Liver (tissue), 9 donors: ENCODE results near the gene SEZ6. TPM values are rescaled to one million over a fixed set of nuclear protein-coding genes. Genes with fewer than 3 reads are reported as not detected.

Experiments
- DNase-seq: peaks from one replicate; pipeline ENCODE4 v3.0.0-alpha.2; 2017; ENCODE audit warnings: low spot score
- H3K27ac ChIP-seq, 2 donors: one replicate each; pipeline ENCODE4 v1.7.0; 2013; ENCODE audit warnings: inconsistent platforms in 2 of 2, low read length in 2 of 2, control low read depth in 1 of 2, low read depth in 1 of 2, mild to moderate bottlenecking in 1 of 2
- H3K27me3 ChIP-seq, 4 donors: one replicate each; pipeline versions ENCODE4 v1.6.1 to v1.7.0; 2013; ENCODE audit warnings: low read length in 3 of 4, inconsistent platforms in 1 of 4, mild to moderate bottlenecking in 1 of 4, moderate library complexity in 1 of 4; ENCODE audit not compliant: control insufficient read depth in 4 of 4, insufficient read depth in 4 of 4
- H3K36me3 ChIP-seq, 4 donors: one replicate each; pipeline versions ENCODE4 v1.6.1 to v1.7.0; 2013; ENCODE audit warnings: low read length in 3 of 4, mild to moderate bottlenecking in 3 of 4, low read depth in 1 of 4, moderate library complexity in 1 of 4; ENCODE audit not compliant: control insufficient read depth in 4 of 4, insufficient read depth in 3 of 4
- H3K4me1 ChIP-seq, 4 donors: one replicate each; pipeline versions ENCODE4 v1.6.1 to v1.7.0; 2013; ENCODE audit warnings: low read length in 3 of 4, mild to moderate bottlenecking in 3 of 4, moderate library complexity in 1 of 4; ENCODE audit not compliant: control insufficient read depth in 4 of 4, insufficient read depth in 4 of 4
- H3K4me3 ChIP-seq, 3 donors: one replicate each; pipeline versions ENCODE4 v1.6.1 to v1.7.0; 2013; ENCODE audit warnings: low read length in 3 of 3, control low read depth in 1 of 3, low read depth in 1 of 3, mild to moderate bottlenecking in 1 of 3
- H3K9ac ChIP-seq, 2 donors: one replicate each; pipeline ENCODE4 v1.7.0; 2013; ENCODE audit warnings: low read length in 2 of 2, mild to moderate bottlenecking in 2 of 2, moderate library complexity in 2 of 2, control low read depth in 1 of 2, low read depth in 1 of 2
- H3K9me3 ChIP-seq, 4 donors: one replicate each; pipeline versions ENCODE4 v1.6.1 to v1.7.0; 2013; ENCODE audit warnings: low read length in 3 of 4; ENCODE audit not compliant: control insufficient read depth in 4 of 4
- EGR1 ChIP-seq, 2 donors: IDR thresholded peaks; 2 replicates each; pipeline ENCODE4 v1.6.1; 2016 to 2018; ENCODE audit warnings: antibody characterized with exemption in 2 of 2, low read depth in 2 of 2
- FOXA1 ChIP-seq: IDR thresholded peaks from 2 replicates; pipeline ENCODE4 v1.6.1; 2016; ENCODE audit warnings: antibody characterized with exemption
- FOXA2 ChIP-seq: IDR thresholded peaks from 2 replicates; pipeline ENCODE4 v1.6.1; 2016; ENCODE audit warnings: antibody characterized with exemption
- GABPA ChIP-seq, 2 donors: IDR thresholded peaks in 1 of 2; conservative IDR thresholded peaks in 1 of 2; 2 replicates each; pipeline ENCODE4 v1.6.1; 2016; ENCODE audit warnings: antibody characterized with exemption in 2 of 2, mild to moderate bottlenecking in 1 of 2, moderate library complexity in 1 of 2
- HNF4A ChIP-seq, 2 donors: conservative IDR thresholded peaks; 2 replicates each; pipeline ENCODE4 v1.6.1; 2016; ENCODE audit warnings: antibody characterized with exemption in 2 of 2, mild to moderate bottlenecking in 2 of 2
- HNF4G ChIP-seq: IDR thresholded peaks from 2 replicates; pipeline ENCODE4 v1.6.1; 2016; ENCODE audit warnings: antibody characterized with exemption
- JUND ChIP-seq, 2 donors: IDR thresholded peaks; 2 replicates each; pipeline ENCODE4 v1.6.1; 2016; ENCODE audit warnings: antibody characterized with exemption in 2 of 2
- NR2F2 ChIP-seq: IDR thresholded peaks from 2 replicates; pipeline ENCODE4 v1.6.1; 2016; ENCODE audit warnings: antibody characterized with exemption
- RAD21 ChIP-seq, 2 donors: IDR thresholded peaks; 2 replicates each; pipeline ENCODE4 v1.6.1; 2016; ENCODE audit warnings: antibody characterized with exemption in 2 of 2, mild to moderate bottlenecking in 2 of 2
- RXRA ChIP-seq, 2 donors: IDR thresholded peaks; 2 replicates each; pipeline ENCODE4 v1.6.1; 2017 to 2018; ENCODE audit warnings: antibody characterized with exemption in 2 of 2, mild to moderate bottlenecking in 1 of 2
- SP1 ChIP-seq: IDR thresholded peaks from 2 replicates; pipeline ENCODE4 v1.6.1; 2018; ENCODE audit warnings: antibody characterized with exemption, mild to moderate bottlenecking
- TAF1 ChIP-seq: conservative IDR thresholded peaks from 2 replicates; pipeline ENCODE4 v1.6.1; 2016; ENCODE audit warnings: antibody characterized with exemption, mild to moderate bottlenecking
- YY1 ChIP-seq: IDR thresholded peaks from 2 replicates; pipeline ENCODE4 v1.6.1; 2016; ENCODE audit warnings: antibody characterized with exemption, mild to moderate bottlenecking
- WGBS: extraction: QIAGEN DNeasy Blood & Tissue Kit; methylation state at CpG from one replicate; pipeline ENCODE4 v1.1.7; 2013; 5-methylcytosine and 5-hydroxymethylcytosine counted together
- polyA plus RNA-seq, 2 donors: library from polyadenylated mRNA; stranded (reverse) in 1 of 2; unstranded in 1 of 2; fragments of 200-250 nt in 1 of 2; fragments of >200 nt in 1 of 2; fragmentation: Nextera tagmentation in 1 of 2; extraction: Ambion mirVana in 1 of 2; gene quantifications; one replicate each; pipeline versions ENCODE4 v1.2.1 to v1.2.3, GENCODE V29; 2013 to 2015
- total RNA-seq, 2 donors: library from RNA; depleted of rRNA; stranded (reverse); fragments of >200 nt; gene quantifications; one replicate each; pipeline ENCODE4 v1.2.3, GENCODE V29; 2014
- TF ChIP-seq, protein P1 (sequence below): IDR thresholded peaks from 2 replicates; pipeline ENCODE4 v1.6.1; 2016; ENCODE audit warnings: antibody characterized with exemption
- TF ChIP-seq, protein P2 (sequence below): IDR thresholded peaks from 2 replicates; pipeline ENCODE4 v1.6.1; 2016; ENCODE audit warnings: antibody characterized with exemption
- TF ChIP-seq, protein P3 (sequence below): fragments of 150-350 bp; IDR thresholded peaks from 2 replicates; pipeline ENCODE4 v1.5.1; 2017; ENCODE audit warnings: improper control_type of control experiment, low read depth, low read length; ENCODE audit not compliant: missing input control
- TF ChIP-seq, protein P4 (sequence below): IDR thresholded peaks from 2 replicates; pipeline ENCODE4 v1.6.1; 2016; ENCODE audit warnings: antibody characterized with exemption, mild to moderate bottlenecking
- TF ChIP-seq, protein P5 (sequence below): IDR thresholded peaks from 2 replicates; pipeline ENCODE4 v1.6.1; 2016; ENCODE audit warnings: antibody characterized with exemption
- donor health status: healthy.
- donor health status: healthy.
- donor health status: healthy.
- donor health status: healthy.
- donor health status: healthy.

Gene SEZ6
- total and polyA plus RNA-seq, 4 donors, result 0.39 TPM; not detected in 3

DNA sequence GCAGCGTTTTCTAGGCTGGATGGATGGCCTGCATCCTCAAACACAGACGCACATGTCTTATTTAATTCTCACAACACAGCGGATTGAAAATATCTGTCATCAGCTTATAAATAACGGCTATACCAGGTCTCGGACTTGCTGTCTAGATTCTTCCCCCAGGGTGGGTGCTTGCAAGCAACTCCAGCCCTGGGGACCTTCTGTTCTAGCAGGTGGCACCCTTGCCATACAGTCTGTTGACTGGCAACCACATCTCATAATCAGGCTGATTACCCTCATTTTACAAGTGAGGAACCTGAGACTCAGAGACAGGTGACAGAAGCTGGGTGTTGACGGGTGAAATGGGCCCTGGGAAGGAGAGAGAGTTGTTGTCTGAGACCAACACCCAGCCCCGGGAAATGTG, 16.2 kb upstream of the SEZ6 start:
- Histone ChIP-seq H3K4me3 (no peak overlapping the region), H3K27me3 (no peaks in the 10 kb centered on the region), H3K4me1 (peaks cover 0 to 8% (median 2%) of the 10 kb centered on the region in 4 donors), H3K9ac (no peak overlapping the region), H3K27ac (no peak overlapping the region), H3K9me3 (no peaks in the 10 kb centered on the region), H3K36me3 (no peaks in the 10 kb centered on the region)
- DNase-seq, result no peak
- 92% methylated on average over 7 of the region's 7 CpGs for WGBS
- TF ChIP-seq FOXA1 (no peak), HNF4A (conservative IDR thresholded peaks at IDR 0.05) (no peak), TAF1 (no peak), YY1 (no peak), SP1 (no peak), FOXA2 (no peak), EGR1 (IDR thresholded peaks at IDR 0.05; ENCODE audit: low read depth in 2 of 2) (no peak), NR2F2 (no peak), JUND (IDR thresholded peaks at IDR 0.05) (no peak), RAD21 (IDR thresholded peaks at IDR 0.05) (no peak), HNF4G (no peak)
- TF ChIP-seq, protein P1, sequence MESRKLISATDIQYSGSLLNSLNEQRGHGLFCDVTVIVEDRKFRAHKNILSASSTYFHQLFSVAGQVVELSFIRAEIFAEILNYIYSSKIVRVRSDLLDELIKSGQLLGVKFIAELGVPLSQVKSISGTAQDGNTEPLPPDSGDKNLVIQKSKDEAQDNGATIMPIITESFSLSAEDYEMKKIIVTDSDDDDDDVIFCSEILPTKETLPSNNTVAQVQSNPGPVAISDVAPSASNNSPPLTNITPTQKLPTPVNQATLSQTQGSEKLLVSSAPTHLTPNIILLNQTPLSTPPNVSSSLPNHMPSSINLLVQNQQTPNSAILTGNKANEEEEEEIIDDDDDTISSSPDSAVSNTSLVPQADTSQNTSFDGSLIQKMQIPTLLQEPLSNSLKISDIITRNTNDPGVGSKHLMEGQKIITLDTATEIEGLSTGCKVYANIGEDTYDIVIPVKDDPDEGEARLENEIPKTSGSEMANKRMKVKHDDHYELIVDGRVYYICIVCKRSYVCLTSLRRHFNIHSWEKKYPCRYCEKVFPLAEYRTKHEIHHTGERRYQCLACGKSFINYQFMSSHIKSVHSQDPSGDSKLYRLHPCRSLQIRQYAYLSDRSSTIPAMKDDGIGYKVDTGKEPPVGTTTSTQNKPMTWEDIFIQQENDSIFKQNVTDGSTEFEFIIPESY, result no peak
- TF ChIP-seq, protein P2, sequence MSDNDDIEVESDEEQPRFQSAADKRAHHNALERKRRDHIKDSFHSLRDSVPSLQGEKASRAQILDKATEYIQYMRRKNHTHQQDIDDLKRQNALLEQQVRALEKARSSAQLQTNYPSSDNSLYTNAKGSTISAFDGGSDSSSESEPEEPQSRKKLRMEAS, result no peak
- TF ChIP-seq, protein P3, sequence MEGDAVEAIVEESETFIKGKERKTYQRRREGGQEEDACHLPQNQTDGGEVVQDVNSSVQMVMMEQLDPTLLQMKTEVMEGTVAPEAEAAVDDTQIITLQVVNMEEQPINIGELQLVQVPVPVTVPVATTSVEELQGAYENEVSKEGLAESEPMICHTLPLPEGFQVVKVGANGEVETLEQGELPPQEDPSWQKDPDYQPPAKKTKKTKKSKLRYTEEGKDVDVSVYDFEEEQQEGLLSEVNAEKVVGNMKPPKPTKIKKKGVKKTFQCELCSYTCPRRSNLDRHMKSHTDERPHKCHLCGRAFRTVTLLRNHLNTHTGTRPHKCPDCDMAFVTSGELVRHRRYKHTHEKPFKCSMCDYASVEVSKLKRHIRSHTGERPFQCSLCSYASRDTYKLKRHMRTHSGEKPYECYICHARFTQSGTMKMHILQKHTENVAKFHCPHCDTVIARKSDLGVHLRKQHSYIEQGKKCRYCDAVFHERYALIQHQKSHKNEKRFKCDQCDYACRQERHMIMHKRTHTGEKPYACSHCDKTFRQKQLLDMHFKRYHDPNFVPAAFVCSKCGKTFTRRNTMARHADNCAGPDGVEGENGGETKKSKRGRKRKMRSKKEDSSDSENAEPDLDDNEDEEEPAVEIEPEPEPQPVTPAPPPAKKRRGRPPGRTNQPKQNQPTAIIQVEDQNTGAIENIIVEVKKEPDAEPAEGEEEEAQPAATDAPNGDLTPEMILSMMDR, result no peak
- TF ChIP-seq, protein P4, sequence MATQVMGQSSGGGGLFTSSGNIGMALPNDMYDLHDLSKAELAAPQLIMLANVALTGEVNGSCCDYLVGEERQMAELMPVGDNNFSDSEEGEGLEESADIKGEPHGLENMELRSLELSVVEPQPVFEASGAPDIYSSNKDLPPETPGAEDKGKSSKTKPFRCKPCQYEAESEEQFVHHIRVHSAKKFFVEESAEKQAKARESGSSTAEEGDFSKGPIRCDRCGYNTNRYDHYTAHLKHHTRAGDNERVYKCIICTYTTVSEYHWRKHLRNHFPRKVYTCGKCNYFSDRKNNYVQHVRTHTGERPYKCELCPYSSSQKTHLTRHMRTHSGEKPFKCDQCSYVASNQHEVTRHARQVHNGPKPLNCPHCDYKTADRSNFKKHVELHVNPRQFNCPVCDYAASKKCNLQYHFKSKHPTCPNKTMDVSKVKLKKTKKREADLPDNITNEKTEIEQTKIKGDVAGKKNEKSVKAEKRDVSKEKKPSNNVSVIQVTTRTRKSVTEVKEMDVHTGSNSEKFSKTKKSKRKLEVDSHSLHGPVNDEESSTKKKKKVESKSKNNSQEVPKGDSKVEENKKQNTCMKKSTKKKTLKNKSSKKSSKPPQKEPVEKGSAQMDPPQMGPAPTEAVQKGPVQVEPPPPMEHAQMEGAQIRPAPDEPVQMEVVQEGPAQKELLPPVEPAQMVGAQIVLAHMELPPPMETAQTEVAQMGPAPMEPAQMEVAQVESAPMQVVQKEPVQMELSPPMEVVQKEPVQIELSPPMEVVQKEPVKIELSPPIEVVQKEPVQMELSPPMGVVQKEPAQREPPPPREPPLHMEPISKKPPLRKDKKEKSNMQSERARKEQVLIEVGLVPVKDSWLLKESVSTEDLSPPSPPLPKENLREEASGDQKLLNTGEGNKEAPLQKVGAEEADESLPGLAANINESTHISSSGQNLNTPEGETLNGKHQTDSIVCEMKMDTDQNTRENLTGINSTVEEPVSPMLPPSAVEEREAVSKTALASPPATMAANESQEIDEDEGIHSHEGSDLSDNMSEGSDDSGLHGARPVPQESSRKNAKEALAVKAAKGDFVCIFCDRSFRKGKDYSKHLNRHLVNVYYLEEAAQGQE, result no peak

DNA sequence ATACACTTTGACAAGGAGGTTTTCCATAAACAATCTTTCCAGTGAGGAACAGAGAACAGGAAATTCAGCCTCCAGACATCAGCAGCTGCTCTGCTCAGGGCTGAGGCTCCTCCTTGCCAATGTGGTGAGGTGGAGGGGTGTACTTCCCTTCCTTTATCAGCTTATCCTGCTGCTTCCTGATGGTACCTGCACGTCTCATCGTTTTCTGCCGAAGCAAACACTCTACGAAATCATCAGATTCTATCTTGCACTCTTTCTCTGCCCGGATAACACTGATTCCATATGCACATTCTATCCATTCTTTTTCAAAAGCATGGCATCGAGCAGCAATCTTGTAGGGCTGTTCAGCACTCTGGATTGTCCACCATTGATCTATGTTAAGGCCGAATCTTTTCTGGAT, 15.4 kb upstream of the SEZ6 start:
- peaks cover 0 to 8% (median 2%) of the 10 kb centered on the region in 4 donors for H3K4me1 ChIP-seq
- H3K27ac ChIP-seq, result no peak overlapping the region
- H3K9ac ChIP-seq, result no peak overlapping the region
- H3K9me3 ChIP-seq, result no peaks in the 10 kb centered on the region
- H3K27me3 ChIP-seq, result no peaks in the 10 kb centered on the region
- DNase-seq, result no peak
- WGBS, result 82% methylated on average over 7 of the region's 7 CpGs
- no peak overlapping the region for H3K4me3 ChIP-seq
- no peaks in the 10 kb centered on the region for H3K36me3 ChIP-seq
- no peak for TF ChIP-seq FOXA1
- TF ChIP-seq, protein P3, result no peak
- TF ChIP-seq YY1, result no peak
- TF ChIP-seq SP1, result no peak
- TF ChIP-seq RAD21 (IDR thresholded peaks at IDR 0.05), result no peak
- TF ChIP-seq, protein P2, result no peak
- no peak for TF ChIP-seq HNF4A (conservative IDR thresholded peaks at IDR 0.05)
- TF ChIP-seq RXRA (IDR thresholded peaks at IDR 0.05), result no peak
- TF ChIP-seq, protein P5, sequence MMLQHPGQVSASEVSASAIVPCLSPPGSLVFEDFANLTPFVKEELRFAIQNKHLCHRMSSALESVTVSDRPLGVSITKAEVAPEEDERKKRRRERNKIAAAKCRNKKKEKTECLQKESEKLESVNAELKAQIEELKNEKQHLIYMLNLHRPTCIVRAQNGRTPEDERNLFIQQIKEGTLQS, result no peak
- TF ChIP-seq GABPA (IDR thresholded peaks at IDR 0.05 in 1 of 2, conservative IDR thresholded peaks at IDR 0.05 in 1 of 2), result no peak
- no peak for TF ChIP-seq NR2F2
- TF ChIP-seq JUND (IDR thresholded peaks at IDR 0.05), result no peak
- TF ChIP-seq FOXA2, result no peak
- TF ChIP-seq EGR1 (IDR thresholded peaks at IDR 0.05; ENCODE audit: low read depth in 2 of 2), result no peak
- no peak for TF ChIP-seq TAF1
